ENCODE data around the gene PJA2.
"Not testable (repeated sequence)": the region's sequence is repeated elsewhere in the genome, so short reads cannot be mapped to it uniquely, and the experiment has no call there.

PJA2 gene

DNA sequence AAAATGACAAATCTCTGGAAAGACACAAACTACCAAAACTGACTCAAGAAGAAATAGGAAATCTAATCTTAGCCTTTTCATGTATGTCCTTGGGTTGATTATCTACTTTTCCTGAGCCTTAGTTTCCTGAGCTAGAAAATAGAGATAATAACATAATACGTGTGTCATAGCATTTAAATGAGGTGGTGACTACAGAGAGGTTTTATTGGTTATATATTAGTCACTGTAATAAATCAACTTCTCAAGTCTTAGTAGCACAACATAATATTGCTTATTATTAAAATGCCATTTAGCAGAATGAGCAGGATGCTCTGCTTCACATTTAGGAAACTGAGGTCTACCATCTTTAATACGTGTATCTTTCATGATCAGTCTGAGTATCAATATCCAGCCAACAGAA lies 7.1 kb upstream of the PJA2 start:
- DNase-seq (ENCODE audit: extremely low read depth, low read depth): no peak
- TF ChIP-seq, protein P1, sequence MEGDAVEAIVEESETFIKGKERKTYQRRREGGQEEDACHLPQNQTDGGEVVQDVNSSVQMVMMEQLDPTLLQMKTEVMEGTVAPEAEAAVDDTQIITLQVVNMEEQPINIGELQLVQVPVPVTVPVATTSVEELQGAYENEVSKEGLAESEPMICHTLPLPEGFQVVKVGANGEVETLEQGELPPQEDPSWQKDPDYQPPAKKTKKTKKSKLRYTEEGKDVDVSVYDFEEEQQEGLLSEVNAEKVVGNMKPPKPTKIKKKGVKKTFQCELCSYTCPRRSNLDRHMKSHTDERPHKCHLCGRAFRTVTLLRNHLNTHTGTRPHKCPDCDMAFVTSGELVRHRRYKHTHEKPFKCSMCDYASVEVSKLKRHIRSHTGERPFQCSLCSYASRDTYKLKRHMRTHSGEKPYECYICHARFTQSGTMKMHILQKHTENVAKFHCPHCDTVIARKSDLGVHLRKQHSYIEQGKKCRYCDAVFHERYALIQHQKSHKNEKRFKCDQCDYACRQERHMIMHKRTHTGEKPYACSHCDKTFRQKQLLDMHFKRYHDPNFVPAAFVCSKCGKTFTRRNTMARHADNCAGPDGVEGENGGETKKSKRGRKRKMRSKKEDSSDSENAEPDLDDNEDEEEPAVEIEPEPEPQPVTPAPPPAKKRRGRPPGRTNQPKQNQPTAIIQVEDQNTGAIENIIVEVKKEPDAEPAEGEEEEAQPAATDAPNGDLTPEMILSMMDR (IDR thresholded peaks at IDR 0.05; ENCODE audit: low read depth, low read length): no peak

DNA sequence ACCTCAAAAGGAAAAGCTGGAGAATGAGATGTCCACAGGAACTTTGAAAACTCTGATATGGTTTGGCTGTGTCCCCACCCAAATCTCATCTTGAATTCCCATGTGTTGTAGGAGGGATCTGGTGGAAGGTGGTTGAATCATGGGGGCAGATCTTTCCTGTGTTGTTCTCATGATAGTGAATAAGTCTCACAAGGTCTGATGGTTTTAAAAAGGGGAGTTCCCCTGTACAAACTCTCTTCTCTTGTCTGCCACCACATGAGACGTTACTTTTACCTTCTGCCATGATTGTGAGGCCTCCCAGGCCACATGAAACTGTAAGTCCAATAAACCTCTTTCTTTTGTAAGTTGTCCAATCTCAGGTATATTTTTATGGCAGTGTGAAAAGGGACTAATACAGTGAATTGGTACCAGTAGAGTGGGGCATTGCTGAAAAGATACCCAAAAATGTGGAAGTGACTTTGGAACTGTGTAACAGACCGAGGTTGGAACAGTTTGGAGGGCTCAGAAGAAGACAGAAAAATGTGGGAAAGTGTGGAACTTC lies 4.2 kb upstream of the PJA2 start:
- not testable (repeated sequence) for DNase-seq (ENCODE audit: extremely low read depth, low read depth)

DNA sequence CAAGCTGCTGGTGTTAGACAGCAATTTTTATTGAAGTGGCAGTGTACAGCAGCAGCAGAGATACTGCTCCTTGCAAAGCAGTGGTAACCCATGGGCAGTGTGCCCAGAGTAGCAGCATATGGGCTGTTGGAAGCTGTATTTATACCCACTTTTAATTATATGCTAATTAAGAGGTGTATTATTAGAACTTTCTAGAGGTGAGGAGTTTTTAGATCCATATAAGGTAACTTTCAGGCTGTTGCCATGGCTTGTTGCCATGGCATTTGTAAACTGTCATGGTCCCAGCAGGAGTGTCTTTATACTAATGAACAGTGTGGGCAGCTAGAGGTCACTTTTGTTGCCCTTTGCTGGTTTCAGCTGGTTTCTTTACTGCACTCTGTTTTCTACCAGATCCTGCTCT lies 3.7 kb upstream of the PJA2 start:
- no peak for DNase-seq (ENCODE audit: extremely low read depth, low read depth)

DNA sequence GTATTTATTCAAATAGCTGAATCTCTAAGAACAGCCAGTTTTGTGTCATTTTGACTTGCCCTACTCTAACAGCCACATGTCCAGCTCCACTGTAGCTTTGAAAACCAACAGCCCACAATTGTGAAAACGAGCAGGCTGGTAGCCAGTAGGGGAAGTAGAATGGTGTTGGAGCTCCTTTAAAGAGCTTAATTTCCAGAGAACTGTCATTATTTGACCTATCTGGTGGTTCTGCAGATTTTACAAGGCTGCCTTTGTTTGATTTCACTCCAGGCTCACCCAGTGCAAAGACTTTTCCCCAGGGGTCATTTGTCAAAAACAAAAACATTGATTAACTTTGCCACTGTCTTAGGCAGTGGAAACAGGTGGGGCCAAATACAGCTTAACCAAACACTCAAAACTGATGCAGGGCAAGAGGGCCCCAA lies 3.2 kb upstream of the PJA2 start:
- no peak for DNase-seq (ENCODE audit: extremely low read depth, low read depth)
- TF ChIP-seq, protein P1 (IDR thresholded peaks at IDR 0.05; ENCODE audit: low read depth, low read length): no peak

More for the DNA sequence above, 3.7 kb upstream of the PJA2 start:
- TF ChIP-seq, protein P1 (IDR thresholded peaks at IDR 0.05; ENCODE audit: low read depth, low read length): no peak

DNA sequence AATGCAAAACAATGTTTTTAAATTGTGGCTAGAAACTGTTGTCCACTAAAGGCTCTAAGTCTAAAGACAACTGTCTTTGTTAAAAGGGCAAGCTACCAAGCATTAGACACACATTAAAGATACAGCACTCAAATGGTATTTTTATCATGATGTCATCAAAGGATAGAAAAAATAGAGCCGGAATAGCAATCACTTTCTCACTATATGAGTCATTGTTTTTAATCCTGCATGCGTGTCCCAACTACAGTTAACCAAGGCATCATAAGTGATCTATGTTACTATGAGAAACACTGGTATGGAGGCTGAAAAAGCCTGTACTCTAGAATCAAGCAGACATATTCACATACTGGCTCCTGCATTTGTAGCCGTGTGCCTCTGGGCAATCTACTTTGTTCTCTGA lies 1.9 kb upstream of the PJA2 start:
- DNase-seq (ENCODE audit: extremely low read depth, low read depth): peak; percentile 57
- TF ChIP-seq, protein P1 (IDR thresholded peaks at IDR 0.05; ENCODE audit: low read depth, low read length): no peak

DNA sequence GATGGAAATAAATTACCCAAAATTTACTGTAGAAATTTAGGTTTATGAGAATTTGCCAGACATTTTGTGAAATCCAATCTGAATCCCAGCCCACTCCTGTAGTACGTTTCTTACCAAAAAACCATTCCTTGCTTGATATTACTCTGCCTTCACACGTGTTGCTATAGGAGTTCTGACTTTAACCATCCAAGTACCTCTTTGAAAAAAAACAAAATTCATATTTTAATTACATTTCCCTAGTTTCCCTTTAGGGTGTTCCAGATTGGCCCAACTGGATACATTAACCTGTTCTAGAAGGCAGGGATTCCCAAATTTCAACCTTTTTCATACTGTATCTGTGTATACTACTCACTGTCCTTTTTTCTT lies 1.4 kb upstream of the PJA2 start:
- TF ChIP-seq, protein P1 (IDR thresholded peaks at IDR 0.05; ENCODE audit: low read depth, low read length): no peak
- no peak for DNase-seq (ENCODE audit: extremely low read depth, low read depth)

DNA sequence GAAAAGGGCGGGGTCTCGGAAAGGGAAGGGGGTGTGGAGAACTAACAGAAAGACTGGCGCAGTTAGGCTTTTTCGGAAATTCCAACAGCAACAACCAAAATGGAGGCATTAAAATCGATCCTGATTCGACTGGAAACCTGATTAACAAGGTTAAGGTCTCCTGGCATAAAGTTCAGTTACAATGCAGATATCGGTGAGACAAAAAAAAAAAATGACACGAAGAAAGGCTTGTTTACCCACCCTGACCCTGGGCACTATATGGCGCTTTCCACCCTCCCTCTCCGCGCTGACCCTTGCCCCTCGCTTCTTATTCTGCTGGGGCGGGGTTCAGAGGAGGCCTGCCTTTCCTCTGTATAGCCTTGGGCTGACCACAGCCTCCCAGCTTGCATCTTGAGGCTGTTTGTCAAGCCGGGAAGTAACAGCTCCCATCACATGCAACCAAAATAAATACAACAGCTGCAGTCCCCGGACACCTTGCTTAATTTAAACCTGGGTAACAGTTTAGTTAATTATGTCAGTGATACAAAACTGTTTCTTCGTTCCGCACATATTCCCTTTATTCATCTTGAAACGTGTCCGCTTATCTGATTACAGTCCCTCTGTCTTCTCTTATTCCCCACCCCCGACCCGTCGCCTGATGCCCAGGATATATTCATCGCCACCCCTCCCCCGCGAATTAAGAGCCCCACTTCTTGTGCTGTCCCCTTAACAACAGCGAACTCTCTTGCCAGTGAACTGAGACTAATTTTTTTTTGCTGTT lies 795 bp upstream of the PJA2 start:
- TF ChIP-seq, protein P1 (IDR thresholded peaks at IDR 0.05; ENCODE audit: low read depth, low read length): no peak
- peak; percentile 63 for DNase-seq (ENCODE audit: extremely low read depth, low read depth)
